ENCODE measurements around the gene ELOVL7. TPM values are rescaled to one million over a fixed set of nuclear protein-coding genes. Genes with fewer than 3 reads are reported as not detected.
"Not testable (repeated sequence)": the region's sequence is repeated elsewhere in the genome, so short reads cannot be mapped to it uniquely, and the experiment has no call there.

Gene ELOVL7
- total RNA-seq, 2 donors from 2014 or later, result 25.4 to 31.5 TPM

DNA sequence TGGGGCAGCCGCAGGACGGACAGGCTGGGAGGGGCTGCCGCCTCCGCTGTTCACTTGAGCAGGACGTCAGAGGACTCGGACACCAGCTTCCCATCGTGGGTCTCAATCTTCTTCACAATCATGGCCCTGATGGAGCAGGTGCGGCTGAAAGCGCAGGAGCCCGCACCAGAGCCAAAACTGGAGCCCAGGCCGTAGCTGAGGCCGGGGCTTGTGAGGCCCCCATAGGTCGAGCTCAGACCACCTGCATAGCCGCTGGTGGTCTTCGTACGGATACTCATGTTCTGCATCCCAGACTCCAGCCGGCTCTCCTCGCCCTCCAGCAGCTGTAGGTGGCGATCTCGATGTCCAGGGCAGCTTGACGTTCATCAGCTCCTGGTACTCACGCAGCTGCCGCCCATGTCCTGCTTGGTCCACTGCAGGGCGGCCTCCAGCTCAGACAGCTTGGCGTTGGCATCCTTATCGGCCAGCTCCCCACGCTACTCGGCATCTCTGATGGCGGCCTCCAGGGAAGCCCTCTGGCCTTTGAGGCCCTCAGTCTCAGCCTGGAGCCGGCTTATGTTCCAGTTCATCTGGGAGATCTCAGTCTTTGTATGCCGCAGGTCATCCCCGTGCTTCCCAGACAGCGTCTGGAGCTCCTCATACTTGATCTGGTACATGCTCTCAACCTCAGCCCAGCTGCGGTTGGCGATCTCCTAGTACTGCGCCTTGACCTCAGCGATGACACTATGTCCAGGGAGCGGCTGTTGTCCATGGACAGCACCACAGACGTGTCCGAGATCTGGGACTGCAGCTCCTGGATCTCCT is 100.4 kb downstream of the ELOVL7 start:
- Histone ChIP-seq H3K36me3 (no peaks in the 10 kb centered on the region), H3K27me3 (no peaks in the 10 kb centered on the region), H3K27ac (no peak overlapping the region), H3K4me3 (no peak overlapping the region), H3K9me3 (no peaks in the 10 kb centered on the region), H3K4me1 (no peaks in the 10 kb centered on the region), H3K9ac (ENCODE audit: low read depth in 2 of 2, low read length in 2 of 2) (no peak overlapping the region)
- TF ChIP-seq, protein P1, sequence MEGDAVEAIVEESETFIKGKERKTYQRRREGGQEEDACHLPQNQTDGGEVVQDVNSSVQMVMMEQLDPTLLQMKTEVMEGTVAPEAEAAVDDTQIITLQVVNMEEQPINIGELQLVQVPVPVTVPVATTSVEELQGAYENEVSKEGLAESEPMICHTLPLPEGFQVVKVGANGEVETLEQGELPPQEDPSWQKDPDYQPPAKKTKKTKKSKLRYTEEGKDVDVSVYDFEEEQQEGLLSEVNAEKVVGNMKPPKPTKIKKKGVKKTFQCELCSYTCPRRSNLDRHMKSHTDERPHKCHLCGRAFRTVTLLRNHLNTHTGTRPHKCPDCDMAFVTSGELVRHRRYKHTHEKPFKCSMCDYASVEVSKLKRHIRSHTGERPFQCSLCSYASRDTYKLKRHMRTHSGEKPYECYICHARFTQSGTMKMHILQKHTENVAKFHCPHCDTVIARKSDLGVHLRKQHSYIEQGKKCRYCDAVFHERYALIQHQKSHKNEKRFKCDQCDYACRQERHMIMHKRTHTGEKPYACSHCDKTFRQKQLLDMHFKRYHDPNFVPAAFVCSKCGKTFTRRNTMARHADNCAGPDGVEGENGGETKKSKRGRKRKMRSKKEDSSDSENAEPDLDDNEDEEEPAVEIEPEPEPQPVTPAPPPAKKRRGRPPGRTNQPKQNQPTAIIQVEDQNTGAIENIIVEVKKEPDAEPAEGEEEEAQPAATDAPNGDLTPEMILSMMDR (IDR thresholded peaks at IDR 0.05), result no peak
- intact Hi-C loops (cut with DNase I), result no loop called here
- DNase-seq, result no peak

DNA sequence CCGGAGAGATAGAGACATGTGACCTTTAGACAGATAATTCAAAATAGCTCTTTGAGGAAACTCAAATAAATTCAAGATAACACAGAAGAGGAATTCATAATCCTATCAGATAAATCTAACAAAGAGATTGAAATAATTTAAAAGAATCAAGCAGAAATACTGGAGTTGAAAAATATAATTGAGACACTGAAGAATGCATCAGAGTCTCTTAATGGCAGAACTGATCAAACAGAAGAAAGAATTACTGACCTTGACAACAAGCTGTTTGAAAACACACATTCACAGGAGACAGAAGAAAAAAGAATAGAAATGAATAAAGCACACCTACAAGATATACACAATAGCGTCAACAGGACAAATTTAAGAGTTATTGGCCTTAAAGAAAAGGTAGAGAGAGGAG is 103.7 kb downstream of the ELOVL7 start:
- Histone ChIP-seq H3K27me3 (no peaks in the 10 kb centered on the region), H3K4me3 (no peak overlapping the region), H3K9me3 (no peaks in the 10 kb centered on the region), H3K4me1 (no peaks in the 10 kb centered on the region), H3K27ac (no peak overlapping the region), H3K36me3 (no peaks in the 10 kb centered on the region), H3K9ac (ENCODE audit: low read depth in 2 of 2, low read length in 2 of 2) (no peak overlapping the region)
- intact Hi-C loops (cut with DNase I), result no loop called here
- no peak for DNase-seq
- TF ChIP-seq, protein P1 (IDR thresholded peaks at IDR 0.05), result no peak

DNA sequence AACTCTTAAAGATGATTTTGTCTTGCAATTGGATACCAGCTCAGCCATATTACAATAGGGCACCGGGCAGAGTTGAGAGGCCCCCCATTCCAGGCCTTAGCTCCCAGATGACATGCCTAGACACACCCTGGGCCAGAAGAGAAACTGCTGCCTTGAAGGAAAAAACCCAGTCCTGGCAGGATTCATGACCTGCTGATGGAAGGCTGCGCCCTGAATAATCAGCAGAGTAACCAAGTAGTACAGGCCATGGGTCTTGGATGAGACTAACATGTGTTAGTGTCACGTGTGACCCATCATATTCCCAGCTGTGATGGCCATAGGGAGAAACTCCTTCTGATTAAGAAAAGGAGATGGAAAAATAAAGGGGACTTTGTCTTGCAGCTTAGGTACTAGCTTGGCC is 105.1 kb downstream of the ELOVL7 start:
- TF ChIP-seq, protein P1 (IDR thresholded peaks at IDR 0.05), result no peak
- Histone ChIP-seq H3K27ac (no peak overlapping the region), H3K36me3 (no peaks in the 10 kb centered on the region), H3K9me3 (no peaks in the 10 kb centered on the region), H3K4me3 (no peak overlapping the region), H3K4me1 (no peaks in the 10 kb centered on the region), H3K27me3 (no peaks in the 10 kb centered on the region), H3K9ac (ENCODE audit: low read depth in 2 of 2, low read length in 2 of 2) (no peak overlapping the region)
- intact Hi-C loops (cut with DNase I), result no loop called here
- no peak for DNase-seq

DNA sequence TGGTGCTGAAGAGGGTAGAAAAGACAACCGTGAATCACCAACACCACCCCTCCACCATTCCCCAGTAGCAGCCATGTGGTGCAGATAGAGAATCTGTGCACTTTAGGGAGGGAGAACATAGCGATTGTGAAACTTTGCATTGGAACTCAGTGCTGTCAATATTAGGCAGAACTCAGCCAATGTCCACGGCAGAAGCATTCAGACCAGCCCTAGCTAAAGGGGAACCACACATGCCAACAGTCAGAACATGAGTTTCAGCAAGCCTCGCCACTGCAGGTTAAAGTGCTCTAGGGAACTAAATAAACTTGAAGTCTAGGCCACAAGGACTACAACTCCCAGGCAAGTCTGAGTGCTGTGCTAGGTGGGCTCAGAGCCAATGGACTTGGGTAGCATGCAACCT is 105.6 kb downstream of the ELOVL7 start:
- DNase-seq, result no peak
- intact Hi-C loops (cut with DNase I), result no loop called here
- no peaks in the 10 kb centered on the region for H3K4me1 ChIP-seq
- no peak overlapping the region for H3K4me3 ChIP-seq
- no peaks in the 10 kb centered on the region for H3K36me3 ChIP-seq
- TF ChIP-seq, protein P1 (IDR thresholded peaks at IDR 0.05), result no peak
- no peaks in the 10 kb centered on the region for H3K9me3 ChIP-seq
- no peak overlapping the region for H3K9ac ChIP-seq (ENCODE audit: low read depth in 2 of 2, low read length in 2 of 2)
- no peak overlapping the region for H3K27ac ChIP-seq
- no peaks in the 10 kb centered on the region for H3K27me3 ChIP-seq

DNA sequence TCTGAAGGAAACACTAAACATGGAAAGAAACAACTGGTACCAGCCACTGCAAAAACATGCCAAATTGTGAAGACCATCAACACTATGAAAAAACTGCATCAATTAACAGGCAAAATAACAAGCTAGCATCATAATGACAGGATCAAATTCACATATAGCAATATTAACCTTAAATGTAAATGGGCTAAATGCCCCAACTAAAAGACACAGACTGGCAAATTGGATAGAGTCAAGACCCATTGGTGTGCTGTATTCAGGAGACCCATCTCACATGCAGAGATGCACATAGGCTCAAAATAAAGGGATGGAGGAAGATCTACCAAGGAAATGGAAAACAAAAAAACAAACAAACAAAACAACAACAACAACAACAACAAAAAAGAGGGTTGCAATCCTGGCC is 113.2 kb downstream of the ELOVL7 start:
- H3K4me3 ChIP-seq; H3K27me3 ChIP-seq; intact Hi-C loops (cut with DNase I): not testable (repeated sequence)

DNA sequence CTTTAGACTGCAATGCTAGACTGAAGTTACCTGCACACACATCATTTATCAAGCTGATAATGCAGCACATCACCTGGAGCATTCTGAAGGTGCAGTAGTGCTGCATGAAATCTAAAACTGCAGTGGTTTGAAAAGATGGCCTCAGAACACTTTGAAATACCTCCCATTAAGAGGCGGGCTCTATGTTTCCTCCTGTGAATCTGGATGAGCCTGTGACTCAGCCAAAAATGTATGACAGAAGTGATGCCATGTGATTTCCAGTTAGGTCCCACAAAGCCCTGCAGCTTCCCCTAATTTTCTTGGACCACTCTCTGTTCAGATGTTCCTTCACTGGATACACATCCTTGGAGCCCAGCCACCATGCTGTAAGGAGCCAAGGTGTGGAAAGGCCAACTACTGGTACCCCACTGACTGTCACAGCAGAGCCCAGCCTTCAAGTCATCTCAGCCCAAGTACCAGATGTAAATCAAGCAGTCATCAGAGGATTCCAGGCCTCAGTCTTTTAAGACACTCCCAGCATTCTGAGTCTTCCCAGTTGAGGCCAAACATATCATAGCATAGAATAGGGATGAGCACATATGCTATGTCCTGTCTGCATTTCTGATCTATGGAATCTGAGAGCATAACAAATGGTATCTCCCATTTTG is 116.9 kb downstream of the ELOVL7 start:
- Histone ChIP-seq H3K27ac (no peak overlapping the region), H3K9me3 (no peaks in the 10 kb centered on the region), H3K27me3 (no peaks in the 10 kb centered on the region), H3K9ac (ENCODE audit: low read depth in 2 of 2, low read length in 2 of 2) (no peak overlapping the region), H3K36me3 (no peaks in the 10 kb centered on the region), H3K4me1 (no peaks in the 10 kb centered on the region), H3K4me3 (no peak overlapping the region)
- intact Hi-C loops (cut with DNase I), result no loop called here
- TF ChIP-seq, protein P1 (IDR thresholded peaks at IDR 0.05), result no peak
- no peak for DNase-seq

More for the DNA sequence above, 113.2 kb downstream of the ELOVL7 start:
- not testable (repeated sequence) for DNase-seq; H3K4me1 ChIP-seq; H3K9ac ChIP-seq (ENCODE audit: low read depth in 2 of 2, low read length in 2 of 2); H3K36me3 ChIP-seq; H3K27ac ChIP-seq; H3K9me3 ChIP-seq

Data from colonic mucosa (tissue), 4 donors.